ENCODE measurements around the gene ALAS1.

Gene ALAS1

DNA sequence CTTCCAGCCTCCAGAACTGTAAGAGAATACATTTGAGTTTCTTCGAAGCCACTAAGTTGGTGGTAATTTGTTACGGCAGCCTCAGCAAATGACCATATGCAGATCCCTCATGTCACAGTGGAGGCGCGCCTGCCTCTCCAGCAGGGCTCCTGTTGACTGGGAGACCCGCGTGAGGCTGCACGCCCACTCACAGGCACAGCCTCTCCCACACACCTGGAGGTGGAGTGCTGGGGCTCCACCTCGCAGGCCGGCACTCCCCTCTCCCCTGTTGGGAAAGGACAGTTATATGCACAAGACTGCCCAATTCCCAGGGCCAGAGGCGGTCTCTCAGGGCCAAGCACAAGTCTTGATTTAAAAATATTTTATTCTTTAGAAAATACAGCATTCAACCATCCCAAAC, 30.3 kb downstream of the ALAS1 start:
- CTCF ChIA-PET = no interaction called here

DNA sequence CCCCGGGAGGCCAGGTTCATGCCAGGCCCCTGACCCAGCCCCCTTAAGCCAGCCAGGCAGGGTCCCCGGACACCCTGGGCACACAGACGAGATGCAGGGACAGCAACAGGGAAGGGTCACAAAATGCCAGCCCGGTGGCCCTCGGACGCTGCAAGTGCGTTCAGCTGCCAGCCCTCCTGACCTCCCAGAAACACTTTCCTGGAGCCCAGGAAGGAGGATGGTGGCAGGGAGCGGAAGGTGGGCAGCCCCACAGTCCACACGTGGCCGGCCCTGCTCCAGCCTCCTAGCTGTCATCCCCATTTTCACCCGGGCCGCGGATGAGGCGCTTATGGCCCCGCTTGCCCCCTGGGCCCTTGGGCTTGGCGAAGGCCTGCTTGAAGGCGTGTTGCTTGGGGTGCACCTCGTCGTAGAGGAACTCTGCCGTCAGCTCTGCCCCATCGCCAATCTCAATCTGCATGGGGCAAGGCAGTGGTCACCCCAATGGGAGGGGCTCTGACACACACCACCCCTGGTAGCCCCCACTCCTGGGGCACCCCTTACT, 30.9 kb downstream of the ALAS1 start:
- ChIA-PET CTCF (interaction anchor here (1.0 kb wide), 1 partner anchor 8 kb away, joined by 5 read pairs; no protein-coding TSS in a partner anchor), POLR2A (no interaction called here)
- no peak for DNase-seq (ENCODE audit: extremely low spot score)
- no peak for TF ChIP-seq HDGF (IDR thresholded peaks at IDR 0.05; ENCODE audit: borderline replicate concordance)
- TF ChIP-seq FOXK2 (IDR thresholded peaks at IDR 0.05) = no peak
- TF ChIP-seq CTBP1 (IDR thresholded peaks at IDR 0.05; ENCODE audit: borderline replicate concordance) = no peak
- TF ChIP-seq, protein P1, sequence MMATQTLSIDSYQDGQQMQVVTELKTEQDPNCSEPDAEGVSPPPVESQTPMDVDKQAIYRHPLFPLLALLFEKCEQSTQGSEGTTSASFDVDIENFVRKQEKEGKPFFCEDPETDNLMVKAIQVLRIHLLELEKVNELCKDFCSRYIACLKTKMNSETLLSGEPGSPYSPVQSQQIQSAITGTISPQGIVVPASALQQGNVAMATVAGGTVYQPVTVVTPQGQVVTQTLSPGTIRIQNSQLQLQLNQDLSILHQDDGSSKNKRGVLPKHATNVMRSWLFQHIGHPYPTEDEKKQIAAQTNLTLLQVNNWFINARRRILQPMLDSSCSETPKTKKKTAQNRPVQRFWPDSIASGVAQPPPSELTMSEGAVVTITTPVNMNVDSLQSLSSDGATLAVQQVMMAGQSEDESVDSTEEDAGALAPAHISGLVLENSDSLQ (IDR thresholded peaks at IDR 0.05) = no peak
- no peak for TF ChIP-seq LEF1 (IDR thresholded peaks at IDR 0.05; ENCODE audit: borderline replicate concordance)
- TF ChIP-seq ELF4 (IDR thresholded peaks at IDR 0.05) = no peak
- TF ChIP-seq FOXM1 (IDR thresholded peaks at IDR 0.05; ENCODE audit: borderline replicate concordance) = no peak

More for the DNA sequence above, 30.3 kb downstream of the ALAS1 start:
- DNase-seq (ENCODE audit: extremely low spot score) = no peak
- POLR2A ChIA-PET = no interaction called here
- TF ChIP-seq ARNT (IDR thresholded peaks at IDR 0.05) (no peak), SP1 (IDR thresholded peaks at IDR 0.05) (no peak), FOXA1 (IDR thresholded peaks at IDR 0.05) (no peak), CTBP1 (IDR thresholded peaks at IDR 0.05; ENCODE audit: borderline replicate concordance) (no peak), TARDBP (IDR thresholded peaks at IDR 0.05) (no peak), BHLHE40 (IDR thresholded peaks at IDR 0.05; ENCODE audit: borderline replicate concordance) (no peak), FOXK2 (IDR thresholded peaks at IDR 0.05) (no peak), SUZ12 (IDR thresholded peaks at IDR 0.05) (no peak), NFRKB (IDR thresholded peaks at IDR 0.05) (no peak)
- TF ChIP-seq, protein P1 (IDR thresholded peaks at IDR 0.05) = no peak

DNA sequence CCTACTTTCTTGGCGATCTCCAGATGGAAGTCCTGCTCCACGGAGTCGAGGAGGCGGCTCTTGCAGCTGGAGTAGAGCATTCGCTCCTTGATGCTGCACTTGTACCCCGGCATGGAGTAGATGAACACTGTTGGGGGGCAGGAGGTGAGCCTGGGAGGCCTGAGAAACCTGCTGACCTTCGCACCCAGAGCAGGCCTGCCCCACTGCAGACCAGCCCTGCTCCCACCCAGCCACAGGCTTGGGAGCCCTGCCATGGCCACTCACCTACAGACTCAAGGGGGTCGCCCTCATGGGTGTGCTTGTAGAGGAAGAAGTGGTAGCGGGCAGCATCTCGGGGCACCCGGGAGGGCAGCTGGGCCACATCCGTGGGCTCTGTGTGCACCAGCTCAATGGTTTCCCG, 31.7 kb downstream of the ALAS1 start:
- ChIA-PET CTCF (interaction anchor here (1.0 kb wide), 1 partner anchor 9 kb away, joined by 5 read pairs; no protein-coding TSS in a partner anchor), POLR2A (no interaction called here)
- DNase-seq (ENCODE audit: extremely low spot score) = no peak
- TF ChIP-seq BHLHE40 (IDR thresholded peaks at IDR 0.05; ENCODE audit: borderline replicate concordance) (no peak), L3MBTL2 (conservative IDR thresholded peaks at IDR 0.05) (no peak), HDGF (IDR thresholded peaks at IDR 0.05; ENCODE audit: borderline replicate concordance) (no peak), CTBP1 (IDR thresholded peaks at IDR 0.05; ENCODE audit: borderline replicate concordance) (no peak), ARNT (IDR thresholded peaks at IDR 0.05) (no peak), LEF1 (IDR thresholded peaks at IDR 0.05; ENCODE audit: borderline replicate concordance) (no peak)
- TF ChIP-seq, protein P1 (IDR thresholded peaks at IDR 0.05) = no peak

DNA sequence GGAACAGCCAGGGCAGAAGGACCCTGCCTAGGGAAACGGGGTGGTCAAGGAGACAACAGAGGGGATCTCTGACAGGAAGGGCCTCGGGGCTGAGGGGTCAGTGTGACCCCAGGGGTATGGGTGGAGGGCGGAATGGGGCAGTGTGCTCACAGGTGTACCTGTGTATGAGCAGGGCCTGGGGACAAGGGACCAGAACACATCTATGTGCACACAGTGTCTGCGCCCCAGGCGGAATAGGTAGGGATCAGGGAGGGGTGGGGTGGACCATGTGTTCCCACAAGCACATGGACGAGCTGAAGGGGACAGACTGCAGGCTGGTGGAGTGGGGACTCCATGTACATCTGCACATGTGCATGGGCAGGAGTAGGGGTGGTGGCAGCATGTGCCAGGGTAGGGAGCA, 32.5 kb downstream of the ALAS1 start:
- DNase-seq (ENCODE audit: extremely low spot score) = no peak
- CTCF ChIA-PET = interaction anchor here (0.6 to 2.0 kb wide), 9 partner anchors 10 to 216 kb away, joined by 3 to 16 read pairs (median 4); no protein-coding TSS in a partner anchor
- no peak for TF ChIP-seq NFRKB (IDR thresholded peaks at IDR 0.05)
- TF ChIP-seq BHLHE40 (IDR thresholded peaks at IDR 0.05; ENCODE audit: borderline replicate concordance) = no peak
- no peak for TF ChIP-seq SP1 (IDR thresholded peaks at IDR 0.05)
- TF ChIP-seq, protein P1 (IDR thresholded peaks at IDR 0.05) = no peak
- no peak for TF ChIP-seq FOXA1 (IDR thresholded peaks at IDR 0.05)
- no peak for TF ChIP-seq FOXM1 (IDR thresholded peaks at IDR 0.05; ENCODE audit: borderline replicate concordance)
- POLR2A ChIA-PET = no interaction called here

DNA sequence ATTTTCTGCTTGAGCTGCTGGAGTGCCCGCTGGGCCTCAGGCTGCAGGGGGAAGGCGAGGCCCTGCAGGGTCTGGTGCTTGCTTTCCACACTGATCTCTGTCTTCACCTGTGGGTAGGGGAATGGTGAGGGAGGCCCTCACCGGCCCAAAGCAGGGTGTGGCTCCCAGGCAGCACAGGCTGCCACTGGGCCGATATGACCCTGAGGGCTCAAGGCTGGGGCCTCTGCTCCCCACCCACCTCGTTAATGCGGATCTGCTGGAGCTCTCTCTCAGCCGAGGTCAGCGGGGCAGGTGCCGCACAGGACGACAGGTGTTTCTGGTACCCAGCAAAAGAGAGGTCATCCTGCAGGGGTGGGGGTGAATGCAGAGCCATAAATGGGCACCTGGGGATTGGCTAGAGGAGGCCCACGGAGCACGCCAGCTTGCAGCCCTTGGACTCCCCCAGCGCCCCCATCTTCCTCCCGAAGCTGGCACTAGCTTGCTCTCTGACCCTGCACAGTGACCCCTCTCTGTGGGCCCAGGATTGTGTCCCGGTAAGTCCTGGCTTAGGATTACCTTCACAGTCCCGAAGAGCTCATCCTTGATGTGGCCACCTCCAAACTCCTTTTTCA, 33.0 kb downstream of the ALAS1 start:
- POLR2A ChIA-PET = interaction anchor here (1.0 kb wide), 1 partner anchor 57 kb away, joined by 3 read pairs; the partner anchor contains the start of gene GLYCTK
- CTCF ChIA-PET = interaction anchor here (0.6 to 2.2 kb wide), 19 partner anchors 8 to 1759 kb away, joined by 3 to 16 read pairs (median 4); partner anchors contain the start of genes GLYCTK and WDR82
- no peak for DNase-seq (ENCODE audit: extremely low spot score)
- TF ChIP-seq CTBP1 (IDR thresholded peaks at IDR 0.05; ENCODE audit: borderline replicate concordance) (no peak), FOXK2 (IDR thresholded peaks at IDR 0.05) (no peak), LEF1 (IDR thresholded peaks at IDR 0.05; ENCODE audit: borderline replicate concordance) (no peak), SP1 (IDR thresholded peaks at IDR 0.05) (no peak), ZNF384 (IDR thresholded peaks at IDR 0.05) (no peak), L3MBTL2 (conservative IDR thresholded peaks at IDR 0.05) (no peak), SUZ12 (IDR thresholded peaks at IDR 0.05) (no peak), TARDBP (IDR thresholded peaks at IDR 0.05) (no peak), FOXA1 (IDR thresholded peaks at IDR 0.05) (no peak), NFRKB (IDR thresholded peaks at IDR 0.05) (no peak)
